ENCODE measurements around the gene ITGAE.
"Not testable (repeated sequence)": the region's sequence is repeated elsewhere in the genome, so short reads cannot be mapped to it uniquely, and the experiment has no call there.

Gene ITGAE

GRCh38 chr17:3728099-3728498 is 72.9 kb downstream of the ITGAE start:
- DNase-seq (ENCODE audit: low read depth), result not testable (repeated sequence)

- DNase-seq (ENCODE audit: low read depth), result no peak
Observed at GRCh38 chr17:3727041-3727440, 73.9 kb downstream of the ITGAE start.

- no peak for DNase-seq (ENCODE audit: low read depth)
Observed at GRCh38 chr17:3724378-3725077, 76.5 kb downstream of the ITGAE start.

GRCh38 chr17:3723556-3724377 is 77.2 kb downstream of the ITGAE start, which contains the start of gene HASPIN:
TSS of gene HASPIN (plus strand) at chr17:3723903. CDS start at chr17:3723936, 33 bp downstream.
- DNase-seq (ENCODE audit: low read depth), result peak; percentile 87

- DNase-seq (ENCODE audit: low read depth), result no peak
Observed at GRCh38 chr17:3723188-3723555, 77.8 kb downstream of the ITGAE start.

GRCh38 chr17:3722716-3723115 is 78.3 kb downstream of the ITGAE start:
- DNase-seq (ENCODE audit: low read depth), result no peak

- no peak for DNase-seq (ENCODE audit: low read depth)
Observed at GRCh38 chr17:3719265-3719664, 81.7 kb downstream of the ITGAE start.

GRCh38 chr17:3718201-3718600 is 82.8 kb downstream of the ITGAE start:
- no peak for DNase-seq (ENCODE audit: low read depth)

GRCh38 chr17:3715296-3715695 is 85.7 kb downstream of the ITGAE start:
- no peak for DNase-seq (ENCODE audit: low read depth)

GRCh38 chr17:3712811-3713463 is 88.1 kb downstream of the ITGAE start:
- DNase-seq (ENCODE audit: low read depth), result no peak

GRCh38 chr17:3710951-3711383 is 90.0 kb downstream of the ITGAE start:
- DNase-seq (ENCODE audit: low read depth), result peak; percentile 47

- DNase-seq (ENCODE audit: low read depth), result no peak
Observed at GRCh38 chr17:3708366-3708765, 92.6 kb downstream of the ITGAE start.

GRCh38 chr17:3705718-3705984 is 95.3 kb downstream of the ITGAE start:
- not testable (repeated sequence) for DNase-seq (ENCODE audit: low read depth)

GRCh38 chr17:3704931-3705717 is 95.9 kb downstream of the ITGAE start:
- DNase-seq (ENCODE audit: low read depth), result no peak

- DNase-seq (ENCODE audit: low read depth), result not testable (repeated sequence)
Observed at GRCh38 chr17:3702041-3702539, 98.9 kb downstream of the ITGAE start.

GRCh38 chr17:3699951-3700350 is 101.0 kb downstream of the ITGAE start:
- DNase-seq (ENCODE audit: low read depth), result no peak

- DNase-seq (ENCODE audit: low read depth), result no peak
Observed at GRCh38 chr17:3698139-3698538, 102.8 kb downstream of the ITGAE start.

- DNase-seq (ENCODE audit: low read depth), result no peak
Observed at GRCh38 chr17:3697103-3697476, 103.9 kb downstream of the ITGAE start.

- no peak for DNase-seq (ENCODE audit: low read depth)
Observed at GRCh38 chr17:3695723-3696411, 105.1 kb downstream of the ITGAE start, which contains the start of gene P2RX5. TSS of gene P2RX5 (minus strand) at chr17:3696155. CDS start at chr17:3696005, 150 bp downstream.

- no peak for DNase-seq (ENCODE audit: low read depth)
Observed at GRCh38 chr17:3695129-3695722, 105.8 kb downstream of the ITGAE start.

- peak; percentile 17 for DNase-seq (ENCODE audit: low read depth)
Observed at GRCh38 chr17:3693829-3694231, 107.2 kb downstream of the ITGAE start.
